ENCODE results near the gene RGL2.
"Not testable (repeated sequence)": the region's sequence is repeated elsewhere in the genome, so short reads cannot be mapped to it uniquely, and the experiment has no call there.

Gene RGL2

GRCh38 chr6:33272275-33273128 lies 26.2 kb downstream of the RGL2 start:
- no peak for DNase-seq

GRCh38 chr6:33271468-33272274 lies 27.1 kb downstream of the RGL2 start, which contains the start of the genes RPS18 and VPS52:
Gene RPS18 (plus strand): TSS chr6:33272075. CDS start chr6:33272120, 45 bp downstream.
Gene VPS52 (minus strand): TSS chr6:33271876. CDS start chr6:33271675, 201 bp downstream.
- DNase-seq: no peak

- DNase-seq: no peak
These were observed 27.6 kb downstream of the RGL2 start for GRCh38 chr6:33271117-33271467.

- no peak for DNase-seq
These were observed 34.7 kb downstream of the RGL2 start for GRCh38 chr6:33264015-33264414.

- DNase-seq: not testable (repeated sequence)
These were observed 36.3 kb downstream of the RGL2 start for GRCh38 chr6:33262490-33262889.

- DNase-seq: no peak
These were observed 39.7 kb downstream of the RGL2 start for GRCh38 chr6:33259032-33259431.

GRCh38 chr6:33254591-33254990 lies 44.2 kb downstream of the RGL2 start:
- DNase-seq: no peak

GRCh38 chr6:33252759-33253158 lies 46.0 kb downstream of the RGL2 start:
- no peak for DNase-seq

GRCh38 chr6:33251395-33252012 lies 47.2 kb downstream of the RGL2 start:
- DNase-seq: no peak

- DNase-seq: no peak
These were observed 48.0 kb downstream of the RGL2 start for GRCh38 chr6:33250731-33251130.

GRCh38 chr6:33249732-33250630 lies 48.8 kb downstream of the RGL2 start:
- no peak for DNase-seq

GRCh38 chr6:33248932-33249731 lies 49.6 kb downstream of the RGL2 start:
- peak; percentile 70 for DNase-seq

GRCh38 chr6:33248643-33248931 lies 50.2 kb downstream of the RGL2 start:
- DNase-seq: no peak

- DNase-seq: peak; percentile 16
These were observed 50.6 kb downstream of the RGL2 start for GRCh38 chr6:33247977-33248642.

- no peak for DNase-seq
These were observed 55.3 kb downstream of the RGL2 start for GRCh38 chr6:33243476-33243875.

GRCh38 chr6:33241968-33242367 lies 56.8 kb downstream of the RGL2 start:
- DNase-seq: no peak

Data from cortex of kidney (tissue), 1 donor.